GM18505 (cell line): Measurements from ENCODE around the gene EEF1A1.
A peak's percentile ranks its signal among the peaks of the same experiment; 100 is the strongest.
"Not testable (repeated sequence)": the region's sequence is repeated elsewhere in the genome, so short reads cannot be mapped to it uniquely, and the experiment has no call there.

Source experiments
- ATAC-seq: cut with Tn5 transposase; IDR thresholded peaks from one replicate; pipeline ENCODE4 v1.9.1; 2021; ENCODE audit not compliant: unreplicated experiment
- POLR2A ChIP-seq: IDR thresholded peaks from 4 replicates; pipeline ENCODE4 v1.6.1; 2011; ENCODE audit warnings: borderline replicate concordance; ENCODE audit not compliant: insufficient read depth, insufficient read length; ENCODE audit errors: extremely low read depth

Gene EEF1A1

DNA sequence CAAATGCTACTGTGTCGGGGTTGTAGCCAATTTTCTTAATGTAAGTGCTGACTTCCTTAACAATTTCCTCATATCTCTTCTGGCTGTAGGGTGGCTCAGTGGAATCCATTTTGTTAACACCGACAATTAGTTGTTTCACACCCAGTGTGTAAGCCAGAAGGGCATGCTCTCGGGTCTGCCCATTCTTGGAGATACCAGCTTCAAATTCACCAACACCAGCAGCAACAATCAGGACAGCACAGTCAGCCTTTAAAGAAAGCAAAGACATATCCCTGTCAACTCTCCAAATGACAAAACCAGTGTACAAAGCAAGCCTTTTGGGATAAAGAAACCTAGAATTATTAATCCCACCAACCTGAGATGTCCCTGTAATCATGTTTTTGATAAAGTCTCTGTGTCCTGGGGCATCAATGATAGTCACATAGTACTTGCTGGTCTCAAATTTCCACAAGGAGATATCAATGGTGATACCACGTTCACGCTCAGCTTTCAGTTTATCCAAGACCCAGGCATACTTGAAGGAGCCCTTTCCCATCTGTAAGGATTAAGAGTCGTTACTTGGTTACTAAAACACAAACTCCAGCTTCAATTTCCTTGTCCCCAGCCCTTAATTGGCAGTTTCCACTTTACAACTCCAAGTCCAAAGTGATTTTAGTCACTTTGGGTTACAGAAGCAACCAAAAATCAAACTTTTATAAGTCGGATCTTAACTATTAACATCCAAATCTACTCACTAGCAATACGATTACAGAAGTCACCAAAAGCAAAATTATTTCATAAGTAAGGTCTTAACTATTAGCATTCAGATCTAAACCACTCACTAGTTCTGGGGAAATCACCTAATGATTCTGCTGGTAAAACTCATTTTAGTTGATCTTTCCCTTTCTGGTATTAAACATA, 1.6 kb downstream of the EEF1A1 start:
- ATAC-seq: not testable (repeated sequence)
- peak; percentile 52 for TF ChIP-seq POLR2A

DNA sequence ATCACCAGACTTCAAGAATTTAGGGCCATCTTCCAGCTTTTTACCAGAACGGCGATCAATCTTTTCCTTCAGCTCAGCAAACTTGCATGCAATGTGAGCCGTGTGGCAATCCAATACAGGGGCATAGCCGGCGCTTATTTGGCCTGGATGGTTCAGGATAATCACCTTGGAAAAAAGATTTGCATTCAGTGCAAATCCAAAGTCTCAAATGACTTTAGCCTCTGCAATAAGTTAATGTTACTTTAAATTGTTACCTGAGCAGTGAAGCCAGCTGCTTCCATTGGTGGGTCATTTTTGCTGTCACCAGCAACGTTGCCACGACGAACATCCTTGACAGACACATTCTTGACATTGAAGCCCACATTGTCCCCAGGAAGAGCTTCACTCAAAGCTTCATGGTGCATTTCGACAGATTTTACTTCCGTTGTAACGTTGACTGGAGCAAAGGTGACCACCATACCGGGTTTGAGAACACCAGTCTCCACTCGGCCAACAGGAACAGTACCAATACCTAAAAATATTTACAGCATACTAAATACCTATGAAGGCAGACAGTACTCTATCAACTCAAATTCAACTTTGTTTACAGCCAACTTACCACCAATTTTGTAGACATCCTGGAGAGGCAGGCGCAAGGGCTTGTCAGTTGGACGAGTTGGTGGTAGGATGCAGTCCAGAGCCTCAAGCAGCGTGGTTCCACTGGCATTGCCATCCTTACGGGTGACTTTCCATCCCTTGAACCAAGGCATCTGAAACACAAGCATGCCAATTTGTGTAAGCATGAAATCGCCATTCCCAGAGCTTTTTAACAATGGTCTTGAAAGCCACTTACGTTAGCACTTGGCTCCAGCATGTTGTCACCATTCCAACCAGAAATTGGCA, 2.5 kb downstream of the EEF1A1 start:
- TF ChIP-seq POLR2A: peak; percentile 22
- ATAC-seq: not testable (repeated sequence)

DNA sequence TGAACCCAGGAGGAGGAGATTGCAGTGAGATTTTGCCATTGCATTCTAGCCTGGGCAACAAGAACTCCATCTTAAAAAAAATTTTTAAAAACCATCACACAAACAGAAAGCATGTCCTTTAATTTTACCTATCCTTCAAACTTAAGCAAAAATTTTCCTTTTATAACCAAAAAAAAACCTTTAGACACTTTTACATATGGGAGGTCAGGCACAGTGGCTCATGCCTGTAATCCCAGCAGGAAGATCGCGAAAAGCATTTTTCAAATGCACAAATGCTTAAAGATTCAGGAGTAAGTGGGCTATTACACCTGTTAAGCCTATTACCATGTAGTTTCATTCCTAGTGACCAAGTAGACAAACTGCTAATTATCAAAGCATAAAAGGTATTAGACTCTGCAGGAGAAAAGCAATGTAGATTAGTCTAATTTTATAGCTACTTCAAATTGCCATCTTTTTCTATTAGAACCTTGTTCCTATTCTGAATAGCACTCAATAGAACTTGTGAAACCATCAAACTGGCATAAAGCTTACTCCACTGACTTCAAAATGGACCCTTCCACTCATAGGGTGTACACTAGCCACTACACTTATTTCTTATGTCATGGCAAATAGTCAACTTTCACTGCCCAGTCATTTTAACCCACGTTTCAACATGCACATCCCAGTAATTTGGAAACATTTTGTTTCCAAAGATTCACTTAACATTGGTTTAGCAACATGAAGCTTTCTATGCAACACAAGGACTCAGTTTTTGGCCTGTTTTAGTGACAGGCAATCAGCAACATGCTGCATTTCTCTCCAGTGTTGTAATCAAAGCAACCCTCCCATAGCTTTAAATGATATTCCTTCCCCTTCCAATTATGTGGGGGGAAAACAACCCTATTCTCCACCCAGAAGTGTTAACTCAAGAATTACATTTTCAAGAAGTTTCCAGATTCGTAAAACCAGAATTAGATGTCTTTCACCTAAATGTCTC, 4.0 kb downstream of the EEF1A1 start:
- ATAC-seq: no peak
- TF ChIP-seq POLR2A: peak; percentile 67

DNA sequence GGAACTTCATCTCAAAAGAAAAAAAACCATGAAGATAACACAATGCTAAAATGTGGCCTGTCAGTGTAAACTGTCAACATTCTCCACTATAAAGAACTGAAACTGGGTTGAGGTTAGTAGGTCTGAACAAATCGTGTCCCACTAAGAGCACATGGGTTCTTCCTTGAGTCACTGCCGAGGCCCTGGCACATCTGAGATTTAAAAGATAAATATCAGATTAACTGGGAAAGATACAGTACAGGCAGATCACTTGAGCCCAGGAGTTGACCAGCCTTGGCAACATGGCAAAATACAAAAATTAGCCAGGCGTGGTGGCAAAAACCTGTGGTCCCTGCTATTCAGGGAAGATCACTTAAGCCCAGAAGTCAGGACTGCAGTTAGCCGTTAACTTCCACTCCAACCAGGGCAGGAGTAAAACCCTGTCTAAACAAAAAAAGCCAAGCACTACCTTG, 5.6 kb downstream of the EEF1A1 start:
- TF ChIP-seq POLR2A: peak; percentile 66
- ATAC-seq: peak; percentile 31

GRCh38 chr6:73514746-73515110, 6.1 kb downstream of the EEF1A1 start:
- ATAC-seq: no peak
- TF ChIP-seq POLR2A: no peak

GRCh38 chr6:73513496-73513854, 7.4 kb downstream of the EEF1A1 start:
- TF ChIP-seq POLR2A: no peak
- ATAC-seq: no peak

DNA sequence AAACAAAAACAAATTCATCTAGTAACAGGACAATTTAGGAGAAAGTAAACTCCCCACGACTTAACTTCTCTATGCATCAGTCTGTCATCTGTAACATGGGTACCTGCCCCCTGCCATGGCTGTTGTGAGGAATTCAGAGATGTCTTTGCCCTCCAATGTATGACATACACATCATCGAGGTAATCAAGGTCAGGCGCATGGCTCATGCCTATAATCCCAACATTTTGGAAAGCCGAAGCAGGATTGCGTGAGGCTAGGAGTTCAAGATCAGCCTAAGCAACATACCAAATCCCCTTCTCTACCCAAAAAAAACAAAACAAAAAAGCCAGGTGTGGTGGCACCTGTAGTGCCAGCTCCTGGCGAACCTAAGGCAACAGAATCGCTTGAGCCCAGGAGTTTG, 9.0 kb downstream of the EEF1A1 start:
- ATAC-seq: no peak
- TF ChIP-seq POLR2A: no peak

DNA sequence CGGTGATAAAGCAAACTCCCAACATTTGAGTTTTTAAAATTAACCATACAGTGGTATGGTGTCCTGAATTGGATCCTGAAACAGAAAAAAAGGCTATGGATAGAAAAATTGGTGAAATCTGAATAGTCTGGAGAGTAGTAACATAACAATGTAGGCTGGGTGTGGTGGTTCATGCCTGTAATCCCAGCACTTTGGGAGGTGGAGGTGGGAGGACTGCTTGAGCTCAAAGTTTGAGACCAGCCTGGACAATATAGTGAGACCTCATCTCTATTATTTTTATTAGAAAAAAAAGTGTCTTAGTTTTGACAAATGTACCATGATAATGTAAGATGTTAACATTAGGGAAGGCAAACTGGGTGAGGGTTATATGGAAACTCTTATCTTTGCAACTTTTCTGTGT, 11.0 kb downstream of the EEF1A1 start:
- ATAC-seq: no peak
- no peak for TF ChIP-seq POLR2A

- no peak for ATAC-seq
- TF ChIP-seq POLR2A: no peak
These were observed 12.1 kb downstream of the EEF1A1 start for GRCh38 chr6:73508776-73509175.

GRCh38 chr6:73506246-73506645, 14.6 kb downstream of the EEF1A1 start:
- TF ChIP-seq POLR2A: no peak
- no peak for ATAC-seq

DNA sequence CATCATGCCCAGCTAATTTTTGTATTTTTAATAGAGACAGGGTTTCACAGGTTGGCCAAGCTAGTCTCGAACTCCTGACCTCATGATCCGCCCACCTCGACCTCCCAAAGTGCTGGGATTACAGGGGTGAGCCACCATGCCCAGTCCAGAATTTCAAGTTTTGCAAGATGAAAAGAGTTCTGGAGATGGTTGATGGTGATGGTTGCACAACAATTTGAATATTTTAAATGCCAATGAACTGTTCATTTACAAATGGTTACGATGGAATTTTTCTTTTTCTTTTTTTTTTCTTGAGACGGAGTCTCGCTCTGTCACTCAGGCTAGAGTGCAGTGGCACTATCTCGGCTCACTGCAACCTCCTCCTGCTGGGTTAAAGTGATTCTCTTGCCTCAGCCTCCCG, 15.1 kb downstream of the EEF1A1 start:
- ATAC-seq: not testable (repeated sequence)

DNA sequence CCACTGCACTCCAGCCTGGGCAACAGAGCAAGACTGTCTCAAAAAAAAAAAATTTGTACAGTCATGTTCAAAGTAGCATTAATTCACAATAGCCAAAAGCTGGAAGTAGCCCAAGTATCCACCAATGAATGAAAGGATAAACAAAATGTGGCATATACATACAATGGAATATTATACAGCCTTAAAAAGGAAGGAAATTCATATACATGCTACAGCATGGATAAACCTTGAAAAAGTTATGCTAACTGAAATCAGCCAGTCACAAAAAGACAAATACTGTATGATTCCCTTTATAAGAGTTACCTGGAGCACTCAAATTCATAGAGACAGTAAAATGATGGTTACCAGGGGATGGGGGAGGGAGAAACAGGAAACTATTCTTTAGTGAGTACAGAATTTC, 15.7 kb downstream of the EEF1A1 start:
- TF ChIP-seq POLR2A: no peak
- no peak for ATAC-seq

- TF ChIP-seq POLR2A: no peak
- ATAC-seq: no peak
These were observed 16.7 kb downstream of the EEF1A1 start for GRCh38 chr6:73504160-73504559.
